Astrocyte (in vitro differentiated cells and primary cell): Measurements from ENCODE around the gene SKIC2. TPM values are rescaled to one million over a fixed set of nuclear protein-coding genes. Genes with fewer than 3 reads are reported as not detected.

Experiments used
- DNase-seq: peaks from one replicate; pipeline ENCODE4 v3.0.0-alpha.2; 2010; ENCODE audit warnings: low read depth
- FAIRE-seq: peaks from 2 replicates; lab custom pipeline; 2011; peaks lifted over from hg19 to GRCh38; lab: Jason Lieb, UNC
- H2AFZ ChIP-seq: 2 replicates; pipeline ENCODE4 v1.6.0; 2012; ENCODE audit warnings: low read depth, low read length, inconsistent platforms
- H3K27ac ChIP-seq: 2 replicates; pipeline ENCODE4 v1.5.1; 2011; ENCODE audit warnings: low read depth, low read length, inconsistent platforms
- H3K27me3 ChIP-seq: 2 replicates; pipeline ENCODE4 v1.6.0; 2011; ENCODE audit warnings: low read length, inconsistent platforms; ENCODE audit not compliant: insufficient read depth
- H3K36me3 ChIP-seq: 2 replicates; pipeline ENCODE4 v1.5.1; 2011; ENCODE audit warnings: low read length, inconsistent platforms; ENCODE audit not compliant: insufficient read depth
- H3K4me1 ChIP-seq: 2 replicates; pipeline ENCODE4 v1.5.1; 2011; ENCODE audit warnings: low read length, inconsistent platforms; ENCODE audit not compliant: insufficient read depth
- H3K4me2 ChIP-seq: 2 replicates; pipeline ENCODE4 v1.6.0; 2012; ENCODE audit warnings: low read length, inconsistent platforms
- H3K4me3 ChIP-seq: 2 replicates; pipeline ENCODE4 v1.5.1; 2011; ENCODE audit warnings: low read depth, mild to moderate bottlenecking, low read length, inconsistent platforms; ENCODE audit not compliant: insufficient read depth
- H3K79me2 ChIP-seq: 2 replicates; pipeline ENCODE4 v1.6.0; 2012; ENCODE audit warnings: mild to moderate bottlenecking, low read length, inconsistent platforms; ENCODE audit not compliant: insufficient read depth
- H3K9ac ChIP-seq: 2 replicates; pipeline ENCODE4 v1.6.0; 2012; ENCODE audit warnings: mild to moderate bottlenecking, low read length, inconsistent platforms
- H3K9me3 ChIP-seq: 2 replicates; pipeline ENCODE4 v1.5.1; 2012; ENCODE audit warnings: low read depth, mild to moderate bottlenecking, low read length, inconsistent platforms; ENCODE audit not compliant: insufficient read depth
- H4K20me1 ChIP-seq: 2 replicates; pipeline ENCODE4 v1.6.0; 2012; ENCODE audit warnings: low read length, inconsistent platforms; ENCODE audit not compliant: insufficient read depth
- H3K27ac Mint-ChIP-seq: one replicate; pipeline ENCODE4 v1.8.0; 2021; ENCODE audit warnings: mild to moderate bottlenecking, mixed read lengths; ENCODE audit not compliant: unreplicated experiment
- H3K27me3 Mint-ChIP-seq: one replicate; pipeline ENCODE4 v1.8.0; 2021; ENCODE audit warnings: low read depth, mixed read lengths; ENCODE audit not compliant: unreplicated experiment
- H3K36me3 Mint-ChIP-seq: one replicate; pipeline ENCODE4 v1.8.0; 2021; ENCODE audit warnings: low read depth, mixed read lengths; ENCODE audit not compliant: unreplicated experiment
- H3K4me1 Mint-ChIP-seq: one replicate; pipeline ENCODE4 v1.8.0; 2021; ENCODE audit warnings: low read depth, mixed read lengths; ENCODE audit not compliant: unreplicated experiment
- H3K4me3 Mint-ChIP-seq: one replicate; pipeline ENCODE4 v1.8.0; 2021; ENCODE audit warnings: mild to moderate bottlenecking, moderate library complexity, mixed read lengths; ENCODE audit not compliant: unreplicated experiment
- H3K9me3 Mint-ChIP-seq: one replicate; pipeline ENCODE4 v1.8.0; 2021; ENCODE audit warnings: mild to moderate bottlenecking, mixed read lengths; ENCODE audit not compliant: unreplicated experiment
- CTCF ChIP-seq: IDR thresholded peaks from 2 replicates; pipeline ENCODE4 v1.5.1; 2011; ENCODE audit warnings: low read depth, mild to moderate bottlenecking, inconsistent platforms, low read length, moderate library complexity; ENCODE audit not compliant: insufficient read depth
- EZH2 ChIP-seq: IDR thresholded peaks from 2 replicates; pipeline ENCODE4 v1.6.1; 2012; ENCODE audit warnings: mild to moderate bottlenecking, low read length, inconsistent platforms; ENCODE audit not compliant: insufficient read depth
- total RNA-seq: library from RNA; stranded (reverse); gene quantifications from 2 replicates; pipeline ENCODE4 v1.2.1, GENCODE V29; 2021

SKIC2 gene
- total RNA-seq, 1 donor from 2014 or later, result 79.1 TPM

- Histone ChIP-seq H3K4me2 (peak overlapping the region; percentile 99), H3K27ac (peak overlapping the region; percentile 92), H2AFZ (no peak overlapping the region), H3K36me3 (peaks cover 13% of the 10 kb centered on the region), H3K9me3 (no peaks in the 10 kb centered on the region), H4K20me1 (peaks cover 15% of the 10 kb centered on the region), H3K79me2 (peaks cover 49% of the 10 kb centered on the region), H3K9ac (peak overlapping the region; percentile 90), H3K4me1 (peaks cover 35% of the 10 kb centered on the region), H3K27me3 (no peaks in the 10 kb centered on the region), H3K4me3 (peak overlapping the region; percentile 87)
- no peak overlapping the region for H3K27ac Mint-ChIP-seq
- DNase-seq (no peak), FAIRE-seq (no peak)
- TF ChIP-seq EZH2, result no peak
- no peak for TF ChIP-seq CTCF
- H3K36me3 Mint-ChIP-seq, result peaks cover 25% of the 10 kb centered on the region
- H3K4me1 Mint-ChIP-seq, result peaks cover 20% of the 10 kb centered on the region
- H3K27me3 Mint-ChIP-seq, result no peaks in the 10 kb centered on the region
- H3K9me3 Mint-ChIP-seq, result no peaks in the 10 kb centered on the region
- H3K4me3 Mint-ChIP-seq, result peak overlapping the region; percentile 93
Observed at GRCh38 chr6:31970604-31971271, 11.8 kb downstream of the SKIC2 start.

- Histone ChIP-seq H3K79me2 (peaks cover 49% of the 10 kb centered on the region), H3K27ac (peak overlapping the region; percentile 92), H3K36me3 (peaks cover 13% of the 10 kb centered on the region), H3K4me3 (peak overlapping the region; percentile 87), H3K27me3 (no peaks in the 10 kb centered on the region), H3K9me3 (no peaks in the 10 kb centered on the region), H4K20me1 (peaks cover 15% of the 10 kb centered on the region), H2AFZ (peak overlapping the region; percentile 73), H3K4me1 (peaks cover 35% of the 10 kb centered on the region), H3K9ac (peak overlapping the region; percentile 90), H3K4me2 (peak overlapping the region; percentile 99)
- H3K27me3 Mint-ChIP-seq, result no peaks in the 10 kb centered on the region
- peak overlapping the region; percentile 98 for H3K27ac Mint-ChIP-seq
- H3K4me3 Mint-ChIP-seq, result peak overlapping the region; percentile 93
- TF ChIP-seq CTCF (no peak), EZH2 (no peak)
- H3K4me1 Mint-ChIP-seq, result peaks cover 20% of the 10 kb centered on the region
- H3K9me3 Mint-ChIP-seq, result no peaks in the 10 kb centered on the region
- DNase-seq (no peak), FAIRE-seq (no peak)
- H3K36me3 Mint-ChIP-seq, result peaks cover 25% of the 10 kb centered on the region
Observed at GRCh38 chr6:31971279-31971992, 12.5 kb downstream of the SKIC2 start.
